C4-2B (cell line): ENCODE measurements around the gene SLC25A48.

Source experiments
- ZFX ChIP-seq: fragments of 450-650 bp; IDR thresholded peaks from 2 replicates; pipeline ENCODE4 v1.6.1; 2017
- TF ChIP-seq, protein P1 (sequence below): fragments of 450-650 bp; conservative IDR thresholded peaks from 2 replicates; pipeline ENCODE4 v1.5.1; 2017; ENCODE audit warnings: mild to moderate bottlenecking

DNA sequence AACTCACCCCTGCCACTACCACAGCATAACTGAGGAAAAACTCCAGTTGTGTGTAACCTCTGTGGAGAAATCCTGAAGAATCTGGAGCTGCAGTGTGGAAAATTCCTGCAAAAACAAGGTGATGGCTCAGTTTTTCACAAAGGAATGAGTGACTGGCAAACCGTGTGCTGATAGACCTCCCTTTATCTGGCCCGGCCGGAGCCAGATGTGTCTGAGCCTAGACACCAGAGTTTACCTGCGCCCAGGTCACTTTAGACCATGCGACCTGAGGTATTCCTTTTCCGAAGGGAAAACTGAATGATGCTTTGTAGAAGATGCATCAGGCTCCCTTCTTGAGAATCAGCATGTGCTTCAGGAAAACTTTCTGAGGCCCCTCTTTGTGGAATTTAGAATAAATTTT lies 16.2 kb downstream of the SLC25A48 start:
- TF ChIP-seq, protein P1, sequence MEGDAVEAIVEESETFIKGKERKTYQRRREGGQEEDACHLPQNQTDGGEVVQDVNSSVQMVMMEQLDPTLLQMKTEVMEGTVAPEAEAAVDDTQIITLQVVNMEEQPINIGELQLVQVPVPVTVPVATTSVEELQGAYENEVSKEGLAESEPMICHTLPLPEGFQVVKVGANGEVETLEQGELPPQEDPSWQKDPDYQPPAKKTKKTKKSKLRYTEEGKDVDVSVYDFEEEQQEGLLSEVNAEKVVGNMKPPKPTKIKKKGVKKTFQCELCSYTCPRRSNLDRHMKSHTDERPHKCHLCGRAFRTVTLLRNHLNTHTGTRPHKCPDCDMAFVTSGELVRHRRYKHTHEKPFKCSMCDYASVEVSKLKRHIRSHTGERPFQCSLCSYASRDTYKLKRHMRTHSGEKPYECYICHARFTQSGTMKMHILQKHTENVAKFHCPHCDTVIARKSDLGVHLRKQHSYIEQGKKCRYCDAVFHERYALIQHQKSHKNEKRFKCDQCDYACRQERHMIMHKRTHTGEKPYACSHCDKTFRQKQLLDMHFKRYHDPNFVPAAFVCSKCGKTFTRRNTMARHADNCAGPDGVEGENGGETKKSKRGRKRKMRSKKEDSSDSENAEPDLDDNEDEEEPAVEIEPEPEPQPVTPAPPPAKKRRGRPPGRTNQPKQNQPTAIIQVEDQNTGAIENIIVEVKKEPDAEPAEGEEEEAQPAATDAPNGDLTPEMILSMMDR: no peak
- TF ChIP-seq ZFX: no peak
